ENCODE data around the gene AGK.

Gene AGK, protein sequence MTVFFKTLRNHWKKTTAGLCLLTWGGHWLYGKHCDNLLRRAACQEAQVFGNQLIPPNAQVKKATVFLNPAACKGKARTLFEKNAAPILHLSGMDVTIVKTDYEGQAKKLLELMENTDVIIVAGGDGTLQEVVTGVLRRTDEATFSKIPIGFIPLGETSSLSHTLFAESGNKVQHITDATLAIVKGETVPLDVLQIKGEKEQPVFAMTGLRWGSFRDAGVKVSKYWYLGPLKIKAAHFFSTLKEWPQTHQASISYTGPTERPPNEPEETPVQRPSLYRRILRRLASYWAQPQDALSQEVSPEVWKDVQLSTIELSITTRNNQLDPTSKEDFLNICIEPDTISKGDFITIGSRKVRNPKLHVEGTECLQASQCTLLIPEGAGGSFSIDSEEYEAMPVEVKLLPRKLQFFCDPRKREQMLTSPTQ

DNA sequence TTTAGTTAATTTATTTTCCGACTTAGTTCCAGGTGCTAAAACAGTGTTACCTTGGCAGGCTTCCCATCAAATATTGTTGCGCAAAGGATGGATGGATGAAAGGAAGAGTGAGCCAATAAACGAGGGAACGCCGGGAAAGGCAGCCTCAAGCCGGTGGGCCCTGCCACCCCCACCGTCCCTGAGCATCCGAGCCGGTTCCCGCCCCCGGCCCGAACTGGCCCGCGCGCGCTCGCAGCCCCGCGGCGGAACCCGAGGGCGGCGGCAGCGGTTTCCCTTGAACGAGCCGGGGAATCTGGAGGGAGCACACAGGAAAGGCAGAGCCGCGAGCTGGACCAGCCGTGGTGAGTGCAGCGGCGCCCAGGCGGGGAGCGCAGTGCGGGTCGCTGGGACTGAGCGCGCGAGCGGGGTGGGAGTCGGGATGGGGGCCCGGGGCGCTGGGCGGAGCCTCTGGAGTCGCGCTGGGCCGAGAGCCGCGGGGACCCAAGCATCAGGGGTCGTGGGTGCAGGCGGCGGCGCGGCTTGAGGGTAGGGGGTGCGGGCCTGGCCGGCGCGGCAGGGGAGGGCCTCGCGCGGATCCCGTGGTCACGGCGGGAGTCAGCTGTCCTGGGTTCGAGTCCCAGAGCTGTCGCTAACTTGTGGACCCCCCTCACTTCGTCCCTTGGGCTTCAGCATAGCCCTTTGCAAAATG is at the start of gene AGK:
Gene AGK (plus strand): TSS at position 317 of the 688 bp plus-strand sequence. CDS start 4,057 bp downstream, outside the sequence.
- DNase-seq: peak; percentile 85

DNA sequence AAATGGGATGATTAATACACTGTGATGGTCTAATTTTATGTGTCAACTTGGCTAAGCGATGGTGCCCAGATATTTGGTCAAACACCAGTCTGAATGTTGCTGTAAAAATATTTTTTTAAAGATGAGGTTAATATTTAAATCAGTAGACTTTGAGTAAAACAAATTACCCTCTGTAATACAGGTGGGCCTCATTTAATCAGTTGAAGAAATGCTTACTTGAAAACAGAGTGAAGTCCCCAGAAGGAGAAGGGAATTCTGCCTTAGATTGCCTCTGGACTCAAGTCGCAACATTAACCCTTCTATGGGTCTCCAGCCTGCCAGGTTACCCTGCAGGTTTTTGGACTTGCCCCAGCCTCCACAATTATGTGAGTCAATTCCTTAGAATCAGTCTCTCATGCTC is 49.8 kb upstream of the AGK start:
- DNase-seq: no peak

DNA sequence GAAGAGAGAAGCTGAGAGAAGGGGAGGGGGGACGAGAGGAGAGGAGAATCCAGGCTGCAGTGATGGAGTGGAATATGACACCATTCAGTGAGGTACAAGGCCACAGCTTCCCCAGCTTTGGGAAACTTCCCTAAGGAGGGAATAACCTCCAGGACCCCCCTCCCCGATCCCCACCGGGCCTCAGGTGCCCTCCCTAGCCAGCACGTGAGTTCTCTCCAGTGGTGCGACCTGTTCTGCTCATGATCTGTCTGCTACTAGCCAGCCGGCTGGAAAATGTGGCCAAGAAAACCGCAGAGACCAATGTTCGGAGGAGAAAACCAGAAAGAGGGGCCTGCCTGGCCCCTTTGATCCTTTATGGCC is 39.9 kb upstream of the AGK start:
- DNase-seq: no peak

DNA sequence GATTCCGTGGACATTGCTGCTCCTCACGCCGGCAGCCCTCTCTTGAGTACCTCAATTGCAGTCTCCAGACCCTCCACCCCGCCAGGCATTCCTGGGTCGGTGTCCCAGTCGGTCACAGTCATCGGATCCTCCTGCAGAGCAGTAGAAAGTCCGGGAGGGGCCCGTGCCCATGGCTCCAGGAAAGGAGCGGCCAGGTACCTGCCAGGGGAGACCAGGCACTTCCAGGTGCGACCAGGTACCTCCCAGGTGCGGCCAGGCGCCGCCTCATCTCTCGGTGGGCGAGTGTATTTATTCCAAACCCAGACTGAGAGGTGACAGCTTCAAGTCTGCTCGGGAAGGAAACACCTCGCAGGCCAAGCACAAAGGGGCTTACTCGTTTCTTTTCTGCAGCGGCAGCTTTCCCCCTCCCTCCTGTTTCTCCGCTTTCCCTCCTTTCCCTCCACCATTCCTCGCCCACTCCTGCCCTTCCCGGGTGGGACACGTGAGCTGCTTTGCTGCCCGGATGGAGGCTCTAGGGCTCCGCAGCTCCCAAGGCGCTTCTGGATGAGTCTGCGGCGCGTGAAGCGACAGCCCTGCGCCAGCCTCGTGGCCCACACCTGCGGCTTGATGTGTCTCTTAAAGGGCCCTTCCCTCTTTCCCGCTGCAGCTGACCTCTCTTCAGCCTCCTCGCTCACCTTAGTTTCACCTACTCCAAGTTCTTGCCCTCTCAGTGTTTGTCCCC is 39.4 kb upstream of the AGK start:
- no peak for DNase-seq

- no peak for DNase-seq
These were observed 38.6 kb upstream of the AGK start for GRCh38 chr7:141512597-141512996.

- no peak for DNase-seq
These were observed 37.5 kb upstream of the AGK start for GRCh38 chr7:141513720-141514119.

DNA sequence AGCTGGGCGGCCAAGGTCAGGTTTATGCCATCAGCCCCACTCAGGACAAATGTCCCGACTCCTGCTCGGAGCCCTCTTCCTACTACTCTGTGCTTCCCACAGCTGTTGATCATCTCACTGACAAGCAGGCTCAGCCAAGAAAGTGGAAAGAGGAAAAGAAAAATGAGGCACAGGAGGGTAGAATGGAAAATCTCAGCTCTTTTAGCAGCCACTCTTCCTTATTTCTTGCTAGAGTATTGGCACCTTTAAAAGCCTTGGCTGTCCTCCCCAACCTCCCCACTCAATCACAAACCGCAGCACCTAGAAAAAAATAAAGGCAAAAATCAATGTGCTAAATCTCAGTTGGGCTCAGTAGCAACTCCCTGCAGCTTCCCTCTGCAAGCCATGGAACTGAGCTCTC is 35.3 kb upstream of the AGK start:
- no peak for DNase-seq

GRCh38 chr7:141519623-141520022 is 31.6 kb upstream of the AGK start:
- DNase-seq: no peak

GRCh38 chr7:141522657-141523342 is 28.4 kb upstream of the AGK start:
- no peak for DNase-seq

DNA sequence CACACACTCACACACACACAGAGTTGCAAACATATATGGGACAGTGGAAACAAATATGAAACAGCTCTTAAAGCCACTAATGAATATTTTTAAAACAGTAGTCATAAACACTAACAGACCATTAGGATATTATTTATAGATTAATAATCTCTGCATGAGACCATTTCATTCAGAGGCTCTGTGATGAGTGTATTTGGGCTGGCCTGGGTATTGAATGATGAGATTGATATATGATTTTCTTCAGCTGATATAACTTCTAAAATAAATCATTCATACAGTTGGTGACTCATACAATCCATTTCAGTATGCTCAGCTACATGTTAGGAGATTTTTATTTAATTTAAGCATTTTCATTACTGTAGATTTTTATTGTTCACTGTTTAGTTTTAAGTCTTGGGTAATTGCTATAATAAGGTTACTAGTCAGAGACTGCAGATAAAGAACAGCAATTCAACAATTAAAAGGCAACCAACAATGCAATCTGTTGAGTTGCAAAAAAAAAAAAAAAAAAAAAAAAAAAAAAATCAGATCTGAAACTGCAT is 25.2 kb upstream of the AGK start:
- DNase-seq: no peak

DNA sequence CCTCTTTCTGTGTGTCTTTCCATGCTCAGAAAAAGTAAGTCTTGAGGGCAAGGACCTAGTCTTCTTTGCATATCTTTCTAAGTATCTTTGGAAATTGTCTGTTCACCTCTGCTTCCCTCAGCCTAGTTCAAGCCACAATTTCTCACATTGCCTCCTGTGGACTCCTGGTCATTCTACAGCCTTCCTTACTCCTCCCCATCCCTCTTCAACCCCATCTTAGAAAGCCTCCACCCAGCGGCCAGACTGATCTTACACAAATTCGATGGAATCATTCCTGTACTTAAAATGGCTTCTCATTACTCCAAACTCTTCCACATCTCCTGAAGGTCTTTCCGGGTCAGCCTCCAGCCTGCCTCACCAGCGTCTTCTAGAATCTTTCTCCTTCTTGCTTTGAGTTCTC is 24.1 kb upstream of the AGK start:
- no peak for DNase-seq

- DNase-seq: no peak
These were observed 22.8 kb upstream of the AGK start for GRCh38 chr7:141528399-141528798.

GRCh38 chr7:141533149-141533949 is 17.9 kb upstream of the AGK start:
- DNase-seq: peak; percentile 90

DNA sequence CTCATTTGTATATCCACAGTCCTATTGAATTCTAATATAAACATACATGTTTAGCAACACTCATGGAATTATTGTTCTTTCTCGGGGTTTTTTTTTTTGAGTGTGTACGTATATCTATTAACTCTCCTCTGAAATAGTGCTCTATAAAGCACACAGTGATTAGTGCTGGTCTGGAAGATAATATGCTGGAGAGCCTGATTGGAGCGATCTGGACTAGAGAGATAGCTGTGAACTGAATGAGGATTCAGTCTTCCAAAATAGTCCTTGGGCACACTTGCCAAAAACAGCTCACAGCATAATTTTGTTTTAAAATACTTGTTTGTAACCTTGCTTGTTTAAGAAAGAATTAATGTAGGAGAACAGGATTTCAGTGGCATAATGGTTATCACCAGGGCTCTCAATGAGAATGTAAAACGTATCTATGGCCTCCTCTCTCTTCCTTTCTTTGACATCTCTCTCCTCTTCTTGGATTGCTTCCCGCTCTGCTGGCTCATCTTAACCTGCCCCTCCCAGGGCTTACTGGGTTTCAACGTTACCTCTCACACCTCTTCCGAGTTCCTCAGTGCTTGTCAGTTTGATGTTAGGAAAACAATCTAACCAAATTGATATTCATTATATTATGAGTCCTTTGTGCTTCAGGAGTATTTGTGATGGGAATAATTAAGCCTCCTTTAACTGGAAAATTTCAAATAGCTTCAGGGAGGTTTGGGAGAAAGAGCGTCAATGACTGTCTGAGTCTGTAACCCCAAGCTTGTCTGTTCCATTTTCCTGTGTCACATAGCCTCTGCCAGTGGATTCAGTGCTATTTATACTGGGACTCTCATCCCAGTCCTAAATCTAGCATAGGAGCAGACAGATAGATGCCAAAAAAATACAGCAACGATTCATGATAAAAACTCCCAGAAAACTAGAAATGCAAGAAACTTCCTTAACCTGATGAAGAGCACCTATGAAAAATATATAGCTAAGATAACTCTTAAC is 16.2 kb upstream of the AGK start:
- no peak for DNase-seq

- no peak for DNase-seq
These were observed 13.3 kb upstream of the AGK start for GRCh38 chr7:141537906-141538305.

DNA sequence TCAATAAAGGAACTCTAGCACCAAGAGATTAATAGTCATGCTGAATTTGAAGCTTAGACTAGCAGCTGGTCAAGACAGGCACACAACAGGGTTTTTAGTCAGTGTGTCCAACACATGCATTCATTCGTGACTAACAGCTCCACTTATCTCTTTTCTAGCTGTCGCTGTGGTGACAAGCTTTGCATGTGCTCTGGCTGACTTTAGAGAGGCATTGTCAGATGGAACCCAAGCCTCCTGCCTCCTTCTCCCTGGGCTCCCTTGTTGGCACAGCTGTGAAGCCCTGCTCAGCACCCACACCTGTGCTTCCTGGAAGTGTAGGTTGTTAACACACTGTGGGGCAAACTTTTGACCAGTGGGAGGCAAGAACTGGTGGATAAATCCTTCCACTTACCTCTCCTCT is 9.8 kb upstream of the AGK start:
- no peak for DNase-seq

DNA sequence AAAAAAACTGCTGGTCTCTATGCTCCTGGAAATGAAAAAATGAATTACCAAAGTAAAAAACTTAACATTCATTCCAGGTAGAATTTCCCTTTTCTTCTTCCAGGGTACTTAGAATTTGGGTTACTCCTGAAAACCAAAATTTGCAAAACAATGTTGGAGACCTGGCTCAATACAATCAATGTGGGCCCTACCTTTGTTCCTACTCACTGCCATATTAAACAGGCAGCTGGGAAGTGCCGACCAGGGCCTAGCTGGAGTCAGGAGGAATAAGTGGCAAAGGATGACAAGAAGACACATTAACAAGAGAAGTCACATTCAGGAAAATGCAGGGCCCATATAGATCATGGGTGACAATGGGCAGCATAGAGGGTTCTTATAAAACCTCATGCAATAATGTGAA is 6.4 kb upstream of the AGK start:
- no peak for DNase-seq

- DNase-seq: no peak
These were observed 1.6 kb upstream of the AGK start for GRCh38 chr7:141549582-141549981.

DNA sequence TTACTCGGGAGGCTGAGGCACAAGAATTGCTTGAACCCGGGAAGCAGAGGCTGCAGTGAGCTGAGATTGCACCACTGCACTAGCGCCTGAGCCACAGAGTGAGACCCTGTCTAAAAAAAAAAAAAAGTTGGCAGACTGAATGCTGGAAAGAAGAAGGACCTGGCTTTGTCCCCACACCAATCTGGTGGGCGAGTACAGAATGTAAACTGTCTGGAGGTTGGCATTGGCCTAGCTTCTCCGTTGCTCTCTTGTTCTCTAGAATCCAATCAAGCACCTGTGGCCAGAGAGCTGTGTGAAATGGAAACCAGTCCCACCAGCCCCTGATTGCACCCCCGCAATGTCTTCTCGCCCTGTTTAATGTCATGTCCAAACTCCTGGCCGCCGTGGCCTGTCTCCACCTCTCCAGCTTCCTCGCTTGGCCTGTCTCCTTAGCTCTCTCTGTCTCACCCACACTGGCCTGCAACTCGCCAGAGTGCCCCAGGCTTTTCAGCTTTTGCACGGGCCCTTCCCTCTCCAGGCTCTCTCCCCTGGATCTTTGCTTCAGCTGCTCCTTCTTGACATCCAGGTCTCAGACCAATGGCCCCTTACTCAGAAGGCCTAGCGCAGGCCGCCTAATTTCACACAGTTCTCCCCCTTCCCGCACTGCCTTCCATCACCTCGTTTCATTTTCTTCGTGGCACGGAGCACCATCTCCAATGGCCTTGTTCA is 670 bp upstream of the AGK start:
- peak; percentile 14 for DNase-seq

- no peak for DNase-seq
These were observed 572 bp downstream of the AGK start for GRCh38 chr7:141551782-141552181.

Data from hematopoietic multipotent progenitor cell treated with erythropoietin and hydrocortisone succinate and interleukin-3 and kit ligand, for 6 days (in vitro differentiated cells).